ENCODE results near the gene GNE.
"Not testable (repeated sequence)": the region's sequence is repeated elsewhere in the genome, so short reads cannot be mapped to it uniquely, and the experiment has no call there.

Gene GNE, protein sequence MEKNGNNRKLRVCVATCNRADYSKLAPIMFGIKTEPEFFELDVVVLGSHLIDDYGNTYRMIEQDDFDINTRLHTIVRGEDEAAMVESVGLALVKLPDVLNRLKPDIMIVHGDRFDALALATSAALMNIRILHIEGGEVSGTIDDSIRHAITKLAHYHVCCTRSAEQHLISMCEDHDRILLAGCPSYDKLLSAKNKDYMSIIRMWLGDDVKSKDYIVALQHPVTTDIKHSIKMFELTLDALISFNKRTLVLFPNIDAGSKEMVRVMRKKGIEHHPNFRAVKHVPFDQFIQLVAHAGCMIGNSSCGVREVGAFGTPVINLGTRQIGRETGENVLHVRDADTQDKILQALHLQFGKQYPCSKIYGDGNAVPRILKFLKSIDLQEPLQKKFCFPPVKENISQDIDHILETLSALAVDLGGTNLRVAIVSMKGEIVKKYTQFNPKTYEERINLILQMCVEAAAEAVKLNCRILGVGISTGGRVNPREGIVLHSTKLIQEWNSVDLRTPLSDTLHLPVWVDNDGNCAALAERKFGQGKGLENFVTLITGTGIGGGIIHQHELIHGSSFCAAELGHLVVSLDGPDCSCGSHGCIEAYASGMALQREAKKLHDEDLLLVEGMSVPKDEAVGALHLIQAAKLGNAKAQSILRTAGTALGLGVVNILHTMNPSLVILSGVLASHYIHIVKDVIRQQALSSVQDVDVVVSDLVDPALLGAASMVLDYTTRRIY

GRCh38 chr9:36258208-36258995 is at the start of gene GNE:
GNE (minus strand) TSS chr9:36258448; CDS start chr9:36249355, 9,093 bp downstream.
- DNase-seq (ENCODE audit: low spot score): peak; percentile 94

DNA sequence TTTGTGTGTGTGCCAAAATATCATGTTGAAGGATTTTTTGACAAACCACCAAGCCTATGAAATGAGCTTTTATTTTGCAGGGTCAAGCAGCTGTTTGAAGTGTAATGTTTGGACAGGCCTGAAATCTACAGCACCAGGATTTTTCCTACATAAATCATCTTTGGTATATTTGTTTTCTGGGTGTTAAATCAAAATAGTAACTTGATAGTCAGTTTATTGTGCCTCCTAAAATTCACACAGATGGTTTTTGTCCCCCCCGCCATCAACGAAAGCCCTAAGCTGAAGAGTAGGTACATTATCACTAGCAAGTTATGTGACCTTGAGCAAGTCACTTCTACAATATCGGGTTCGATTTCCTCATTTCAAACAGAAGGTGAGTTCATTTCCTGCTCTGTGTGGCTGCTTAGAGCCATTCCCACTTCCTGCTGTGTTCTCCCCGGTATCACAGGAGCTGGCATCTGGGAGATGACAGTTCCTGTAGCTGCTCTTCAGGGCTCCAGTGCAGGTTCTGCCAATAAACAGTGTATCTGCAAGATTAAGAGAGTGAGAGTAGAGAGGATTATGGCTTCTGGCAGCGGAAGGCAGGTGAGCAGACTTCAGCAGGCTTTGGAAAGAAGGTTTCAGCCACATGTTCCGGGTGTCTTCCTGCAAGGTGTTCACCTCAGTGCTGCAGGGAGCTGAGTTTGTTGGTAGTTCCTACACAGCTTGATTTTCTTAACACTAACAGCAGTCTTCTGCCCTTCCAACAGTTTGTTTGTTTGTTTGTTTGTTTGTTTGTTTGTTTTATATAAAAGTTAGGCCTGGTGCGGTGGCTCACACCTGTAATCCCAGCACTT is 48.4 kb upstream of the GNE start:
- DNase-seq (ENCODE audit: low spot score): no peak

DNA sequence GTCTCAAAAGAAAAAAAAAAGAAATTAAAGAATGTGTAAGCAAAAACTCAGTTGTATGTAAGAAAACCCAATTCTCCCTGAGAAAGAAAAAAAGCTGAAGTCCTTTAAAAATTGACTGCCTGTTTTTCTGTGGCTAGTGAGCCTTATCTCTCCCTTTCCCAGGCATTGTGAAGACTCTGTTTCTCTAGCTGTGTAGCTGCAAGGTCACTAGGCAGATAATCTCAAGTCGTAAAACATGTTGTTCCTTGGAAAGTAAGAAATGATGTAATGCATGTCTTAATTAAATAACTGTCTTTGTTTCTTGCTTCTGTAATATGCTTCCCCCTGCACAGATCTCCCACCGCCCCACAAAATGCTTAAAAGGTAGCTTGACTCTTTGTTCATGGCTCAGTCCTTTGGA is 46.1 kb upstream of the GNE start:
- DNase-seq (ENCODE audit: low spot score): not testable (repeated sequence)

- DNase-seq (ENCODE audit: low spot score): no peak
These were observed 43.0 kb upstream of the GNE start for GRCh38 chr9:36301227-36301626.

DNA sequence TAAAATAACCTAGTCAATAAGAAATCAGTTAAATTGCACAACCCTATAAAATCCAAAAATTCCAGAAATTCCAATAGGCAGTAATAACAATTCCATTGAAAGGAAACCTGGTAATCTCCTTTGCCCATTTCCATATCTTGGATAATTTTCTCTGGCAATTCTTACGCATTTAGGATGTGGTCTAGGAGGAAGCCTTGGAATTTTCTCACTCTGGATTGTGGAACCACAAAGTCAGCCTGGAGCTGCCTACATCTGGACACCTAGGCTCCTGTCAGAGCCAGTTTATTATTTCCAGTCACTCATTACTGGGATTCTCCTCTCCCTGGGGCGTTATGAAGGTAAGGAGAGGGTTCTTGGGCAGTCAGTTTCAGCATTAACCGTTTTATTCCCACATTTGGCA is 40.3 kb upstream of the GNE start:
- no peak for DNase-seq (ENCODE audit: low spot score)

- DNase-seq (ENCODE audit: low spot score): no peak
These were observed 39.5 kb upstream of the GNE start for GRCh38 chr9:36297798-36298197.

- not testable (repeated sequence) for DNase-seq (ENCODE audit: low spot score)
These were observed 36.7 kb upstream of the GNE start for GRCh38 chr9:36294996-36295395.

GRCh38 chr9:36293918-36294317 is 35.7 kb upstream of the GNE start:
- no peak for DNase-seq (ENCODE audit: low spot score)

DNA sequence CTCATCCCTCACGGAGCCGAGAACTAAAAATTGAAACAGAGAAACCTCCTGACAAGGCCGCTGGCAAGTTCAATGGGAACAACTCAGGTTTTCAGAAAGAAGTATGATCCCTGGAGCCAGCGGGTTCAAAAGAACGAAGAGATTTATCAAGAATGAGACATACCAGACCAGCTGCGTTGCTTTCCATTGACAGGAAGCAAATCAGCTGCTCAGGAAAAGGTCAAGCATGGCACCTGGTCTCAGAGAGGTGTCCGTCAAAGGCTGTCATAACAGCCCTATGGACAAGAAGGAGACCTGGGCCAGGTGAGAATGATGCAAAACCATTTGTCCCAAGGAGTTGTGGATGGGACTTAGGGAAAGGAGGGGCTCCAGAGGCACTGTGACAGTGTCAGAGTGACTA is 34.9 kb upstream of the GNE start:
- DNase-seq (ENCODE audit: low spot score): no peak

GRCh38 chr9:36292641-36293040 is 34.4 kb upstream of the GNE start:
- DNase-seq (ENCODE audit: low spot score): peak; percentile 44

- DNase-seq (ENCODE audit: low spot score): no peak
These were observed 32.7 kb upstream of the GNE start for GRCh38 chr9:36290996-36291395.

GRCh38 chr9:36289836-36290435 is 31.7 kb upstream of the GNE start:
- no peak for DNase-seq (ENCODE audit: low spot score)

GRCh38 chr9:36288070-36288469 is 29.8 kb upstream of the GNE start:
- DNase-seq (ENCODE audit: low spot score): no peak

DNA sequence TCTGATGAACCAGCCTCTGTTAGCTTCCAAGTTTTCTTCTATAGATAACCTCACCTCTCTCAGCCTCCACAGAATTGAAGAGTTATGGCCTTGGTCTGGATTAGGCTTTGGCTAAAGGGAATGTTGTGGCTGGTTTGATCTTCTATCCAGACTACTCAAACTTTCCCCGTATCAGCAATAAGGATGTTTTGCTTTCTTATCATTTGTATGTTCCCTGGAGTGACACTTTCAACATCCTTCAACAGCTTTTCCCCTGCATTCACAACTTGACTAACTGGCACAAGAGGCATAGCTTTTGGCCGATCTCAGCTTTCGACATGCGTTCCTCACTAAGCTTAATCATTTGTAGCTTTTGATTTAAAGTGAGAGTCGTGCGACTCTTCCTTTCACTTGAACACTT is 28.1 kb upstream of the GNE start:
- DNase-seq (ENCODE audit: low spot score): no peak

GRCh38 chr9:36284226-36284625 is 26.0 kb upstream of the GNE start:
- DNase-seq (ENCODE audit: low spot score): no peak

GRCh38 chr9:36282275-36282674 is 24.0 kb upstream of the GNE start:
- no peak for DNase-seq (ENCODE audit: low spot score)

- no peak for DNase-seq (ENCODE audit: low spot score)
These were observed 22.7 kb upstream of the GNE start for GRCh38 chr9:36280989-36281388.

DNA sequence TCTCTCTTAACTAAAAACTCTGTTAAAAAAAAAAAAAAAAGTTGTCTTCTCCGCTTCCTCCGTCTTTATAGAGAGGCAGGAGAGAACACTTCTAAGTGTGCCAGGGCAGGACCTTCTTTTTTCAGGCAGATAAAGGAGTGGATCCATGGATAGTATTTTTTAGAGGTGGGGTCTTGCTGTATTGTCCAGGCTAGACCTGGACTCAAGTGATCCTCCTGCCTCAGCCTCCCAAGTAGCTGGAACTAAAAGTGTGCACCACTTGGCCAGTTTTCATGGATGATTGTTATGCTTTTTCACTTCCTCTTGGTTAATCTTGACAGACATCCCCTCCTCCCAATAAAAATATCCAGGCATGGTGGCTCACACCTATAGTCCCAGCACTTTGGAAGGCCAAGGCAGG is 20.0 kb upstream of the GNE start:
- no peak for DNase-seq (ENCODE audit: low spot score)

GRCh38 chr9:36276781-36277181 is 18.5 kb upstream of the GNE start:
- DNase-seq (ENCODE audit: low spot score): peak; percentile 42

- DNase-seq (ENCODE audit: low spot score): no peak
These were observed 18.0 kb upstream of the GNE start for GRCh38 chr9:36276254-36276653.

DNA sequence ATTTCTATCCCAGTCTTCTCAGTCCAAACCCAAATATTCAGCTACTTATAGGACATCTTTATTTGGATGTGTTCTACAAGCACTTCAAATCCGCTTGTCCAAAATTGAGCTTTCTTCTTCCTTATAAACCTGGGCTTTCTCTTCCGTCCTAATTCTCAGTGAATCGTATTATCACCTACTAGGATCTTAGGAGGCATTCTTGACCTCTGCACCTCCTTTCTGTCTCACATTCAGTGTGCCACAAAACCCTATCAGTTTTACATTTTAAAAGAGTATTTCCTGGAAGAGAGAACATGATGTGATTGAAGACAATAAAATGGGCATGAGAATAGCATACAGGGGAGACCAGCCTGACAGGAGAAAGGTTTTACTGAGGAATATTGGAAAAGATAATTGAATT is 16.8 kb upstream of the GNE start:
- DNase-seq (ENCODE audit: low spot score): no peak
